Retinal pigment epithelial cell (primary cell): ENCODE results near the gene BCAP31.
"Not testable (repeated sequence)": the region's sequence is repeated elsewhere in the genome, so short reads cannot be mapped to it uniquely, and the experiment has no call there.

Experiments
- DNase-seq: peaks from one replicate; pipeline ENCODE4 v3.0.0-alpha.2; 2010; ENCODE audit warnings: low read depth
- H3K4me3 ChIP-seq: 2 replicates; pipeline ENCODE4 v1.5.1; 2011; ENCODE audit warnings: mild to moderate bottlenecking, low read length, control low read depth, moderate library complexity
- TF ChIP-seq, protein P1 (sequence below): conservative IDR thresholded peaks from 2 replicates; pipeline ENCODE4 v1.5.1; 2011; ENCODE audit warnings: low read depth, low read length, control low read depth, inconsistent platforms

Gene BCAP31

GRCh38 chrX:153697924-153698865 is 26.0 kb downstream of the BCAP31 start:
- TF ChIP-seq, protein P1, sequence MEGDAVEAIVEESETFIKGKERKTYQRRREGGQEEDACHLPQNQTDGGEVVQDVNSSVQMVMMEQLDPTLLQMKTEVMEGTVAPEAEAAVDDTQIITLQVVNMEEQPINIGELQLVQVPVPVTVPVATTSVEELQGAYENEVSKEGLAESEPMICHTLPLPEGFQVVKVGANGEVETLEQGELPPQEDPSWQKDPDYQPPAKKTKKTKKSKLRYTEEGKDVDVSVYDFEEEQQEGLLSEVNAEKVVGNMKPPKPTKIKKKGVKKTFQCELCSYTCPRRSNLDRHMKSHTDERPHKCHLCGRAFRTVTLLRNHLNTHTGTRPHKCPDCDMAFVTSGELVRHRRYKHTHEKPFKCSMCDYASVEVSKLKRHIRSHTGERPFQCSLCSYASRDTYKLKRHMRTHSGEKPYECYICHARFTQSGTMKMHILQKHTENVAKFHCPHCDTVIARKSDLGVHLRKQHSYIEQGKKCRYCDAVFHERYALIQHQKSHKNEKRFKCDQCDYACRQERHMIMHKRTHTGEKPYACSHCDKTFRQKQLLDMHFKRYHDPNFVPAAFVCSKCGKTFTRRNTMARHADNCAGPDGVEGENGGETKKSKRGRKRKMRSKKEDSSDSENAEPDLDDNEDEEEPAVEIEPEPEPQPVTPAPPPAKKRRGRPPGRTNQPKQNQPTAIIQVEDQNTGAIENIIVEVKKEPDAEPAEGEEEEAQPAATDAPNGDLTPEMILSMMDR, result no peak
- DNase-seq, result no peak

GRCh38 chrX:153696986-153697722 is 27.0 kb downstream of the BCAP31 start:
- not testable (repeated sequence) for DNase-seq, H3K4me3 ChIP-seq

More at GRCh38 chrX:153697924-153698865, 26.0 kb downstream of the BCAP31 start:
- H3K4me3 ChIP-seq, result no peak overlapping the region

GRCh38 chrX:153696538-153696937 is 27.6 kb downstream of the BCAP31 start:
- not testable (repeated sequence) for DNase-seq

DNA sequence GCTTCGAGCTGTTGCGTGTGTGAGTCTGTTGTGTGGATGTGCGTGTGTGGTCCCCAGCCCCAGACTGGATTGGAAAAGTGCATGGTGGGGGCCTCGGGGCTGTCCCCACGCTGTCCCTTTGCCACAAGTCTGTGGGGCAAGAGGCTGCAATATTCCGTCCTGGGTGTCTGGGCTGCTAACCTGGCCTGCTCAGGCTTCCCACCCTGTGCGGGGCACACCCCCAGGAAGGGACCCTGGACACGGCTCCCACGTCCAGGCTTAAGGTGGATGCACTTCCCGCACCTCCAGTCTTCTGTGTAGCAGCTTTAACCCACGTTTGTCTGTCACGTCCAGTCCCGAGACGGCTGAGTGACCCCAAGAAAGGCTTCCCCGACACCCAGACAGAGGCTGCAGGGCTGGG is 28.1 kb downstream of the BCAP31 start:
- TF ChIP-seq, protein P1, result no peak
- no peak for DNase-seq

More at GRCh38 chrX:153696538-153696937, 27.6 kb downstream of the BCAP31 start:
- H3K4me3 ChIP-seq, result not testable (repeated sequence)

DNA sequence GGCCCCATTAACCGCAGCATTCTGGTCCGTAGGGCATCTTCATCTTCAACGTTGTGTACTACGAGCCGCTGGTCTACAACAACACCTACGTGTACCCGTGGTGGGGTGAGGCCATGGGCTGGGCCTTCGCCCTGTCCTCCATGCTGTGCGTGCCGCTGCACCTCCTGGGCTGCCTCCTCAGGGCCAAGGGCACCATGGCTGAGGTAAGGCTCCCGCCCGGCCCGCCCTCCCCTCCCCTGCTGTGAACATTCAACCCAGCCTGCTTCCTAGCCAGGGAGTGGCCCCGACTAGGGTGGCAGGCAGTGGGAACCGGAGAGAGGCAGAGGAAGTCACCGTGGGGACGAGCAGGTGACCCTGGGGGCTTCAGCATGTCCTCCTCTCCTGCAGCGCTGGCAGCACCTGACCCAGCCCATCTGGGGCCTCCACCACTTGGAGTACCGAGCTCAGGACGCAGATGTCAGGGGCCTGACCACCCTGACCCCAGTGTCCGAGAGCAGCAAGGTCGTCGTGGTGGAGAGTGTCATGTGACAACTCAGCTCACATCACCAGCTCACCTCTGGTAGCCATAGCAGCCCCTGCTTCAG is 29.4 kb downstream of the BCAP31 start:
- no peak for DNase-seq
- H3K4me3 ChIP-seq, result no peak overlapping the region
- TF ChIP-seq, protein P1, result no peak

More for the DNA sequence above, 28.1 kb downstream of the BCAP31 start:
- H3K4me3 ChIP-seq, result no peak overlapping the region

DNA sequence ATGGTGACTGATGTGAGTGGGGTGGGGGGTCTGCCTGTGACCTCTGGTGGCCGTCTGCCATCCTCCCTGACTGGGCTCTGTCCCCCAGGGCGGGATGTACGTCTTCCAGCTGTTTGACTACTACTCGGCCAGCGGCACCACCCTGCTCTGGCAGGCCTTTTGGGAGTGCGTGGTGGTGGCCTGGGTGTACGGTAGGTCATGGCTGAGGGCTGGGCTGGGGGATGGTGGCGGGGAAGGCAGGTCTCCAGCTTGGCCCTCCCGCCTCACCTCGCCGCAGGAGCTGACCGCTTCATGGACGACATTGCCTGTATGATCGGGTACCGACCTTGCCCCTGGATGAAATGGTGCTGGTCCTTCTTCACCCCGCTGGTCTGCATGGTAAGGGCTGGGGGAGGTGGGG is 29.9 kb downstream of the BCAP31 start:
- not testable (repeated sequence) for H3K4me3 ChIP-seq, DNase-seq

- H3K4me3 ChIP-seq, result no peak overlapping the region
- no peak for DNase-seq
- TF ChIP-seq, protein P1, result no peak
These were observed 30.7 kb downstream of the BCAP31 start for GRCh38 chrX:153693216-153694086.

- TF ChIP-seq, protein P1, result no peak
- H3K4me3 ChIP-seq, result no peak overlapping the region
These were observed 31.5 kb downstream of the BCAP31 start for GRCh38 chrX:153692611-153693156.

More at GRCh38 chrX:153692611-153693156, 31.5 kb downstream of the BCAP31 start:
- DNase-seq, result no peak
